CD4-positive, alpha-beta T cell treated with Interleukin-12 subunit alpha and Interleukin-12 subunit beta, for 1 hour (primary cell): Measurements from ENCODE around the gene FOXI3.
"Not testable (repeated sequence)": the region's sequence is repeated elsewhere in the genome, so short reads cannot be mapped to it uniquely, and the experiment has no call there.

Source experiments
- DNase-seq: peaks from one replicate; pipeline ENCODE4 v3.0.0-alpha.2; 2020

The FOXI3 gene

GRCh38 chr2:88437010-88437409 is 15.5 kb downstream of the FOXI3 start:
- no peak for DNase-seq

GRCh38 chr2:88429929-88430328 is 22.6 kb downstream of the FOXI3 start:
- no peak for DNase-seq

- no peak for DNase-seq
Observed at GRCh38 chr2:88423733-88424132, 28.8 kb downstream of the FOXI3 start.

- not testable (repeated sequence) for DNase-seq
Observed at GRCh38 chr2:88419051-88419450, 33.4 kb downstream of the FOXI3 start.

GRCh38 chr2:88416016-88416663 is 36.4 kb downstream of the FOXI3 start:
- no peak for DNase-seq

- DNase-seq, result not testable (repeated sequence)
Observed at GRCh38 chr2:88408870-88409269, 43.6 kb downstream of the FOXI3 start.

- DNase-seq, result no peak
Observed at GRCh38 chr2:88400037-88400767, 52.3 kb downstream of the FOXI3 start.

- DNase-seq, result no peak
Observed at GRCh38 chr2:88398180-88398579, 54.3 kb downstream of the FOXI3 start.
